ENCODE results near the gene ARHGAP33.

DNA sequence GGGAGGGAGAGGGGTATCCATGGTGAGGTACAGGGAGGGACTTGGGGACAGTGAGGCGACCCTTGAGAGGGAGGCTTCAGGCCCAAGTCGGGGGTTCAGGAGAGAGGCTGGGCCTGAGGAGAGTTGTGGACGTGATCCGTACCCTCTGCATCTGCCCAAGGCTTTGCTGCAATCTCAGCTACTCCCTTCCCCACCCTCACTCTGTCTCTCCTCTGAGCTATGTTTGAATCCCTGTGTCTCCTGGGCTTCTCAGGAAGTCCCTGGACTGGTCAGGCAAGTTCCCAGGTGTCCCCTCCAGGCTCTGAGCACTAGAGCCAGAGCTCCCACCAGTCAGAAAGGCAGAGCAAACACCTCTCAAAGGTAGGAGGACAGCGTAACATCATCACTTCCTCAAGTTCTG is 25.2 kb upstream of the ARHGAP33 start:
- TF ChIP-seq CTCF (IDR thresholded peaks at IDR 0.05) (no peak), NR1H2 (CRISPR knock-in tag; IDR thresholded peaks at IDR 0.05) (no peak), TEAD4 (CRISPR knock-in tag; IDR thresholded peaks at IDR 0.05) (no peak), MAX (CRISPR knock-in tag; IDR thresholded peaks at IDR 0.05) (no peak), NFYB (CRISPR knock-in tag; conservative IDR thresholded peaks at IDR 0.05; ENCODE audit: low read depth) (no peak), MYBL2 (CRISPR knock-in tag; IDR thresholded peaks at IDR 0.05) (no peak), NFE2L1 (CRISPR knock-in tag; IDR thresholded peaks at IDR 0.05) (no peak), EMX1 (CRISPR knock-in tag; IDR thresholded peaks at IDR 0.05) (no peak), CBFB (CRISPR knock-in tag; IDR thresholded peaks at IDR 0.05; ENCODE audit: low read depth) (no peak), SP1 (CRISPR knock-in tag; conservative IDR thresholded peaks at IDR 0.05) (no peak), NR2C2 (CRISPR knock-in tag; IDR thresholded peaks at IDR 0.05) (no peak)

All from WTC11 (cell line).